HG03064 (cell line): Measurements from ENCODE around the gene LHPP.

Experiments used
- ATAC-seq: cut with Tn5 transposase; IDR thresholded peaks from one replicate; pipeline ENCODE4 v1.9.1; 2021; ENCODE audit warnings: low read depth; ENCODE audit not compliant: unreplicated experiment

The LHPP gene

GRCh38 chr10:124468624-124469023, 7.0 kb downstream of the LHPP start:
- ATAC-seq, result no peak

GRCh38 chr10:124469956-124470484, 8.4 kb downstream of the LHPP start:
- no peak for ATAC-seq

GRCh38 chr10:124470544-124471434, 9.2 kb downstream of the LHPP start:
- no peak for ATAC-seq

- no peak for ATAC-seq
Observed at GRCh38 chr10:124472071-124472470, 10.4 kb downstream of the LHPP start.

GRCh38 chr10:124473070-124473469, 11.4 kb downstream of the LHPP start:
- no peak for ATAC-seq

GRCh38 chr10:124474514-124475070, 13.0 kb downstream of the LHPP start:
- ATAC-seq, result no peak

- no peak for ATAC-seq
Observed at GRCh38 chr10:124476043-124476725, 14.6 kb downstream of the LHPP start.

- ATAC-seq, result no peak
Observed at GRCh38 chr10:124477614-124478363, 16.2 kb downstream of the LHPP start.

GRCh38 chr10:124478515-124478914, 16.9 kb downstream of the LHPP start:
- ATAC-seq, result no peak

- ATAC-seq, result no peak
Observed at GRCh38 chr10:124480860-124481259, 19.2 kb downstream of the LHPP start.

GRCh38 chr10:124481717-124482116, 20.1 kb downstream of the LHPP start:
- ATAC-seq, result no peak

- ATAC-seq, result no peak
Observed at GRCh38 chr10:124482236-124482800, 20.7 kb downstream of the LHPP start.

- ATAC-seq, result no peak
Observed at GRCh38 chr10:124482876-124483275, 21.3 kb downstream of the LHPP start.

GRCh38 chr10:124484031-124484430, 22.4 kb downstream of the LHPP start:
- no peak for ATAC-seq

- no peak for ATAC-seq
Observed at GRCh38 chr10:124484661-124485060, 23.0 kb downstream of the LHPP start.

- ATAC-seq, result no peak
Observed at GRCh38 chr10:124486635-124487034, 25.0 kb downstream of the LHPP start.

- no peak for ATAC-seq
Observed at GRCh38 chr10:124491105-124491504, 29.5 kb downstream of the LHPP start.

- ATAC-seq, result no peak
Observed at GRCh38 chr10:124492266-124492665, 30.6 kb downstream of the LHPP start.

- no peak for ATAC-seq
Observed at GRCh38 chr10:124493214-124493882, 31.7 kb downstream of the LHPP start.
